HG02763 (cell line): Measurements from ENCODE around the gene OPA1.

Experiments used
- ATAC-seq: cut with Tn5 transposase; IDR thresholded peaks from one replicate; pipeline ENCODE4 v1.9.1; 2021; ENCODE audit warnings: mild to moderate bottlenecking, moderate library complexity; ENCODE audit not compliant: unreplicated experiment

Gene OPA1, protein sequence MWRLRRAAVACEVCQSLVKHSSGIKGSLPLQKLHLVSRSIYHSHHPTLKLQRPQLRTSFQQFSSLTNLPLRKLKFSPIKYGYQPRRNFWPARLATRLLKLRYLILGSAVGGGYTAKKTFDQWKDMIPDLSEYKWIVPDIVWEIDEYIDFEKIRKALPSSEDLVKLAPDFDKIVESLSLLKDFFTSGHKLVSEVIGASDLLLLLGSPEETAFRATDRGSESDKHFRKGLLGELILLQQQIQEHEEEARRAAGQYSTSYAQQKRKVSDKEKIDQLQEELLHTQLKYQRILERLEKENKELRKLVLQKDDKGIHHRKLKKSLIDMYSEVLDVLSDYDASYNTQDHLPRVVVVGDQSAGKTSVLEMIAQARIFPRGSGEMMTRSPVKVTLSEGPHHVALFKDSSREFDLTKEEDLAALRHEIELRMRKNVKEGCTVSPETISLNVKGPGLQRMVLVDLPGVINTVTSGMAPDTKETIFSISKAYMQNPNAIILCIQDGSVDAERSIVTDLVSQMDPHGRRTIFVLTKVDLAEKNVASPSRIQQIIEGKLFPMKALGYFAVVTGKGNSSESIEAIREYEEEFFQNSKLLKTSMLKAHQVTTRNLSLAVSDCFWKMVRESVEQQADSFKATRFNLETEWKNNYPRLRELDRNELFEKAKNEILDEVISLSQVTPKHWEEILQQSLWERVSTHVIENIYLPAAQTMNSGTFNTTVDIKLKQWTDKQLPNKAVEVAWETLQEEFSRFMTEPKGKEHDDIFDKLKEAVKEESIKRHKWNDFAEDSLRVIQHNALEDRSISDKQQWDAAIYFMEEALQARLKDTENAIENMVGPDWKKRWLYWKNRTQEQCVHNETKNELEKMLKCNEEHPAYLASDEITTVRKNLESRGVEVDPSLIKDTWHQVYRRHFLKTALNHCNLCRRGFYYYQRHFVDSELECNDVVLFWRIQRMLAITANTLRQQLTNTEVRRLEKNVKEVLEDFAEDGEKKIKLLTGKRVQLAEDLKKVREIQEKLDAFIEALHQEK

DNA sequence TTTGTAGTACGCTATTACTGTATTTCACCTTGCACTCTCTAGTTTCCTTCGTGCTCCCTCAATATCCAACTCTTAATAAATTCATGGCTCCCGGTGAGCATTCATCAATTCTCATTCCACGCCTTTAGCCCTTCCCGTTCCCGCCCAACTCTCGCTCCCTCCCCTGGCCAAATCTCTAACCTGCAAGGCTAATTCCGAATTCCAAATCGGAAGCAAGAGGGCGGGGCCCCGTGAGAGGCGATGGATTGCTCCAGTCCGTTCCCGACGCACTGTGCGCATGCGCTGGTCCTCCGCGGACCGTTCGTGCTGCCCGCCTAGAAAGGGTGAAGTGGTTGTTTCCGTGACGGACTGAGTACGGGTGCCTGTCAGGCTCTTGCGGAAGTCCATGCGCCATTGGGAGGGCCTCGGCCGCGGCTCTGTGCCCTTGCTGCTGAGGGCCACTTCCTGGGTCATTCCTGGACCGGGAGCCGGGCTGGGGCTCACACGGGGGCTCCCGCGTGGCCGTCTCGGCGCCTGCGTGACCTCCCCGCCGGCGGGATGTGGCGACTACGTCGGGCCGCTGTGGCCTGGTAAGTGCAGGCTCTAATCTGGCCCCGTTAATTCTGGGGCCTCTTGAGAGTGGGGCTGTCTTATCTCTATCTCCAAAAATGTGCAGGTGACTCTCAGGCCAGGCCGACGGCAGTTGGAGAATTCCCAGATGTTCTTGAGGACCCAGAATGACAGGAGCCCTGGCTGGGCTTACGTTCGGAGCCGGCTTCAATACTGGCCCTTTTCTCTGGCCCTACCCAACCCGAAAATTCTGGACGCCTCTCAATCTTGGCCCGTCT is at the start of gene OPA1:
Gene OPA1 (plus strand): TSS at position 368 of the 827 bp plus-strand sequence. CDS start 170 bp downstream, at position 538.
- peak; percentile 99 for ATAC-seq

DNA sequence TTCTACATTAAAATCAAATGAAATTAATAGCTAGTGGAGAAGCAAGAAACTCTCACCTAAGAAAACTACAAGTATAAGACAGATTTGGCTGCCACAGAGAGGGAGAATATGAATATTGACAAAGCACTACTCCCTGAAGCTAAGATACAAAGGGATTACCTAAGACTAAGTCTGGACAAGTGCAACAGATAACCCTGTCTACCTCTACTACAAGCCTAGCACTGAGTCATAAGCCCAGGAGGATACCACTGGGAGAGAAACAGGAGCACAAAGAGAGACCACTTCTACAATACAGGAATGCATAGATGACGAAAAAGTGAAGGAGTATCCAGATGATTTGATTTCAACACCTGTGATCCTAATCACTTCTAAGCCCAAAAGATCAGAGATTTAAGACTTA is 48.7 kb upstream of the OPA1 start:
- no peak for ATAC-seq

DNA sequence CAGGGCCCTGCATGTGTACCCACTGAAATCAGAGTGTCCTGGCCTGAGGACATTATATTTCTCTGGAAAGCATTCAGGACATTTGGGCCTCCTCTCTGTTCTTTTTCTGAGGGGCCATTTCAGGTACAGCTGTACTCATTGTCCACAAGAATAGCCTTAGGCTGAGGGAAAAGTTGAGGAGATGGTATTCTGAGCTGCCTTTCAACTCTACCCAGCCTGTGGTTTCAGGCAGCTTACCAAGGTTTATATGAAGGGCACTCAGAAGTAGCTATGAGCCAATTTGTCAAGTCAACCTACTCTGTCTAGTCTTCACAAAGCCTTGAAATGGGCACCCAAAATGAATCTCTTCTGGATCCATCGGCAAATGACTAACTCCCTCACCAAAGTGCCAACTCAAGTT is 47.7 kb upstream of the OPA1 start:
- ATAC-seq: no peak

DNA sequence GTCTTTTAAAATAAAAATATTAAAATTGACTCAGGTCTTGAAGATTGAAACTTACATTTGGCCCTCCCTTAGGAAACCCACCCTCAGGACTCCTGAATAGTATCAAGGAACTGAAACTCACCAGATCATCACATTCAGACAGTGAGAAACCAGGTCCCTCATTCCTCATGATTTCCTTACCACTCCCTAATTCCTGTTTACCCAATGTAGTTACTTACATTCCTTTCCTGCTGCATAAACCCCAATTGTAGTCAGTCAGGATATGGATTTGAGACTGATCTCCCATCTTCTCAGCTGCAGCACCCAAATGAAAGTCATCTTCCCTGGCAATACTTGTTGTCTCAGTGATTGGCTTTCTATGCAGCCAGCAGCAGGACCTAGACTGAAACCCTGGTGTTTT is 46.9 kb upstream of the OPA1 start:
- no peak for ATAC-seq

DNA sequence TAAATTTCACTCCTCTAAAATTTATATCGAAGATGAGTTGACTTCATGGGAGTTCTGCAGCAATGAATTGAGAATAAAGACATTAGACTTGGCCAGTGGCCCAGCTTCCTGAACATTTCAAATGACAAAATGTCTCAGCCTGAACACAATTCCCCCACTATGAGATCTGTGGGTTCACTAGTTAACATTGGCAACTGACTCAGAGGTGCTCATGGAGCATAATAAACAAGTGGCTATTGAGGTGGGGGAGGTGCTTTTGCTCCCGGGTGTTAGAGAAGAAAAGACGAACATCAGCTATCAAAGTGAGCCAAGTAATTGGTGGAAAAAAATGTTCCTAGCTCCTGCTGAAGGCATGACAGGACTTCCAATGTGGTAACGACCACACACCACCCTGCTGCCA is 44.6 kb upstream of the OPA1 start:
- ATAC-seq: no peak

DNA sequence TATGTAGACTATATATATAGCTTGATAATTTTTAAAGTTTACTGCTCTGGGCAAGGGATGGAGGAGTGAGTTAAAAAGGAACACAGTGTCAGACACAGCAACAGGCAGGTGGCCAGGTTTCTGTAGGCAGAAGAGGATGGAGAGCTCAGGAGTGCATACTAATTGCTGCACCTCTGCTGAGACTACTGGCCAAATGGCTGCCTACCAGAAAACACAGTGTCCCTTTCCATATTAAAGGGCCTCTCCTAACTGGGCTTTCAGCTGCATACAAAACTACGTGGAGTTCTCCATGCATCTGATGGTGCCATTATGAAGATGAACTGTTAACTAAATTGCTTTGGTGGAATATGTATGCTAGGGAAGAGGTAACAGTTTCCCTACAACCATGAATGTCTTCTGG is 40.1 kb upstream of the OPA1 start:
- no peak for ATAC-seq

DNA sequence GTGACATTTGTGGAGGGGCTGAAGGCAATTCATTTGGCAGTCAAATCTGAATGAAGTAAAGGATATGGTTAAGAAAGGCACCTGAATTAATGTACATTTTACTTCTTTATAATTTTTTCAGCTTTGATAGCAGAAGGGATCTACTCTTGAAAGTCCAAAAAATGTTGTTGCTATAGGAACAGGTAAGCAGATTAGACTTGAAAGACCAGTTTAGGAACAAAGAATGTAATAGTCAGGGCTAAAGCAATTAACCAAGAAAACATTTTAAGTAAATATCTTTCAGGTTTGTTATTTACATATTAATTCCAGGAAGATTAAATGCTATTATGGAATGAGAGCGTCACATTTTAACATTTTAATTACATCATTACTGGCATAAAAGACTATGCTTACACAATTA is 39.4 kb upstream of the OPA1 start:
- ATAC-seq: no peak

DNA sequence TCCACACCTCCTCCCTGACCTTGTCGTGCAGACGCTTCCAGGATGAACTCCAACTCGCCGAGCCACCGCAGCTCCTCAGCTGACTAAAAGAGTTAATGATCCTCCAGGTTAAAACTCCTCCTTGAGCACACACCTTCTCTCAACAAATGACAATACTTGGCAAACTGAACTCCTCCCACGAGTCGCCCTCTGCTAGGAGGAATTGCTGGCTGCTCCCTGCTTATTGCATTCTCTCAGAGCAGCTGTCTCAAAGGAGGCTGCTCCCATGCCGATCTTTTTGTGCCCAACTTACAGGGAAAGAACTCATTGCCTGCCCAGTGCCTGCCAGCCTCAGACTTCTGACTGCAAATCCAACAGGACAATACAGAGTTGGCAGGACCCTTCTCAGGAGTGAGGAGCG is 38.2 kb upstream of the OPA1 start, which contains the start of gene ATP13A4:
Gene ATP13A4 (minus strand): TSS at position 85 of the 400 bp plus-strand sequence. CDS start 96 bp downstream, outside the sequence.
- no peak for ATAC-seq

DNA sequence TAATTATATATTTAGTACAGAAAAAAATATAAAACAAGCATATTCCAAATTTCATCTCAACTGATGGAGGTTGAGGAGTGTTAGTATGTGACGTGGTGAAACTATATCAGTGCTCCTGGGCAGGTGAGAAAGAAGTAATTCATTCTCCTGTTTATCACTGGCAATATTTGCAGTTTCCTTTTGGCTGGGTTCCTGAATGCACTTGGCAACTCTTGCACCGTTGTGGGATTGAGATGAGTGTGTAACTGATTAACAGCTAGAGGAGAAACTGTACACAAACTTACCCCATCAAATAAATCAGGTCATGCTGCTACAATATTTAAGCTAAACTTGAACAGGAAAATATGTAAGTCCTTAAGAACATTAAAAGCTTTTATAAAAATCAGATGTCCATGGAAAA is 36.2 kb upstream of the OPA1 start:
- no peak for ATAC-seq

DNA sequence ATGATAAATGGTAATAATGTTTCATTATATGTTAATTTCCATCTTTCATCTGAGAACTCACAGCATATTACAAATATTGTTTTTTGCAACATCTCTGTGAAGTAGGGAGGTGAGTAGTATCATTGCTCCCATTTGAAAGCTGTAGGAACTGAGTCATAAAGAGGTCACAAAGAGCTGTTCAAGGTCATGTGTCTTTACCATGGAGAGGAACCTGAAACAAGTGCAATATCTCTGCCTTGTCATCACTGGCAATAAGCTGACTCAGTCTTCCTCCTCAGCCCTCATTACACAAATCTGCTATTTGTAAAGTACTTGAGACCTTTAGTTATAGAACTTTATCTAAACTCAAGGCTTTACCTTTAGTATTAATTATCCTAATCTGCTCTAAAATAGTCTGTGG is 33.9 kb upstream of the OPA1 start:
- ATAC-seq: no peak

DNA sequence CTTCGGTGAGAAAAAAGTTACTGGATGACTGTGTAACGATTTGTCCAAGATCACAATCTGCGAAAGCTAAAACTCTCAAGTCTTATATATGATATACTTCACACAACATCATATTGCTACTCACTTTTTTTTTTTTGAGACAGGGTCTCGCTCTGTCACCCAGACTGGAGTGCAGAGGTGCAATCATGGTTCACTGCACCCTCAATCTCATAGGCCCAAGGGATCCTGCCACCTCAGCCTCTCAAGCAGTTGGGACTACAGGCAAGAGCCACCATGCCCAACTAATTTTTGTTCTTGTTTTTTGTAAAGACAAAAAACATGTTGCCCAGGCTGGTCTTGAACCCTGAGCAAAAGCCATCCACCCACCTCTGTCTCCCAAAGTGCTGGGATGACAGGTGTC is 32.9 kb upstream of the OPA1 start:
- ATAC-seq: no peak

DNA sequence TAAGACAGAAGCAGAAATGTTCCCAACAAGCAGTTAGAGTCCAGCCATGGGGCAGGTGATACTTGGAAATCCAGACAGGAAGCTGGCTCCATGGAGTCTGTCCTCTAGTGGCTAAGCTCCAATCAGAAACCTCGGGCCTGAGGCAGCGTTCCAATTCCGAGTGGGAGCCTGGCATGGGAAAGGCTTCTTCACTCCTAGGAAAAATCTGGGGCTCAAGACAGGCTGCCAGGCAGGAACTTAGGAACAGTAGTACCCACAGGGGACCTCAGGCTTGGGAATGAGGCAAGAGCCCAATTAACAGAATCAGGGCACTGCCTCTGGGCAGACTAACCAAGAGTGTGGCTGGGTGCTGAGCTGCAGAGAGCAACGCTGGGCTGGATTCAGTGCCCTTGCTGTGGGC is 32.1 kb upstream of the OPA1 start:
- no peak for ATAC-seq

DNA sequence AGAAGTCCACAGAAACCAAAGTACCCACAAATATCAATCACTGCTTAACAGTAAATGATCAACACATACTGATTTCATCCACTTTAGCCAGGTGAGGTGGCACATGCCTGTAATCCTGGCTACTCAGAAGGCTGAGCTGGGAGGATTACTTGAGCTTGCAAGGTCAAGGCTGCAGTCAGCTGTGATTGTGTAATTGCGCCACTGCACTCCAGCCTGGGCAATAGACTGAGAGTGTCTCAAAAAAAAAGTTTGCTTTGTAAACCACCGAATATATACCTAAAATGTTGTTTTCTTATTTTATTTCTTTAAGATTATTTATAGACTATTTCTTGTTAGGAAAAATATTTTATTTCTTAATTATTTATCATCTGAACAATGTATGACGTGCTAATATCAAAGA is 29.6 kb upstream of the OPA1 start:
- no peak for ATAC-seq

DNA sequence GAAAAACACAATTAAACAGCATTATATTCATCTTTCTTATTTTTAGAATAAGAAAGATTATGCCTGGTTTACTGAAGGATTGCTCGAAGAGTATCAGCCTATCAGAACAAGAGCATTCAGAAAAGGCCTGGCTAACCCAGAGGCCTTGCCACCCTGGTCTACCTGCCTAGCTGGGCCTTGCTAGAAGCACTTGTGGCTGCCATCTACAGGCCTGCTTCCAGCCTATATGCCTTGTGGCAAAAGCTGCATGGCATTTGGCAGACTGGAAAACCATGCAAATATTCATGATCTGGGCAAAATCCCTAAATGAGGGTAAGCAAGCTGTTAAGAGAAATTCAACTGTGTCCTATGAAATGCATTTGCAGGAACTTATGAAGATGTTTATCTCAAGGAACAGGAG is 29.0 kb upstream of the OPA1 start:
- no peak for ATAC-seq

DNA sequence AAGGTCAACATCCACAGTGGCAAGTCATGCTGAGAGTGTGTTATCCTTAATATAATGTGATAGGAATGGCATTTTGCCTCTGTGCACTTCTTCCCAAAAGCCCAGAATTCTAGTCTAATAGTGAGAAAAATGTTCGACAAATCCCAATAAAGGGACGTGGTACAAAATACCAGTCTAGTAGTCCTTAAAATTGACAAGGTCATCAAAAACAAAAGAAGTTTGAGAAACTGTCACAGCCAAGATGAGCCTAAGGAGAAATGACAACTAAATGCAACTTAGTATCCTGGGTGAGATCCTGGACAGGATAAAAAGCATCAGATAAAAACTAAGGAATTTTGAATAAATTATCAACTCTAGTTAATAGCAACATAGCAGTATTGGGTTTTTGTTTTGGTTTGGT is 23.9 kb upstream of the OPA1 start:
- ATAC-seq: no peak

DNA sequence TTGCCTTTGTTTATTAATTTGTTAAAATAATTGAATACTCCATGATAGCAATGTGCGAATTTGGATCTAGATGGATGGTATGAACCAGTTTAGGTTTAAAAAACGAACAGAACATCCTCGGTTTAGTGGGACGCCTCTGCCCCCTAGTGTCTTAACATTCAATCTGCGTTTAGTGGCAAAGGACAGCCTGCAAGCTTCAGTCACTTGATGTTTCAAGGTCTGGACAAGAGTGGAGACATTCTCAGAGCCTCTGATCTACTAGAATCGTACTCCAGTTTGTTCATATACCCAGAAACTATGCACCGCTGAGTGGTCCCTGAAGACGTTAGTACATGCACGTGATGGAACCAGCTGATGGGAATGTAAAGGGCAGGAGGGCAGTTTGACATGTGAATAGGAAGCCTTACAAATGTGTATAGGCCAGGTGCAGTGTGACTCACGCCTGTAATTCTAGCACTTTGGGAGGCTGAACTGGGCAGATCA is 20.5 kb upstream of the OPA1 start:
- peak; percentile 63 for ATAC-seq

DNA sequence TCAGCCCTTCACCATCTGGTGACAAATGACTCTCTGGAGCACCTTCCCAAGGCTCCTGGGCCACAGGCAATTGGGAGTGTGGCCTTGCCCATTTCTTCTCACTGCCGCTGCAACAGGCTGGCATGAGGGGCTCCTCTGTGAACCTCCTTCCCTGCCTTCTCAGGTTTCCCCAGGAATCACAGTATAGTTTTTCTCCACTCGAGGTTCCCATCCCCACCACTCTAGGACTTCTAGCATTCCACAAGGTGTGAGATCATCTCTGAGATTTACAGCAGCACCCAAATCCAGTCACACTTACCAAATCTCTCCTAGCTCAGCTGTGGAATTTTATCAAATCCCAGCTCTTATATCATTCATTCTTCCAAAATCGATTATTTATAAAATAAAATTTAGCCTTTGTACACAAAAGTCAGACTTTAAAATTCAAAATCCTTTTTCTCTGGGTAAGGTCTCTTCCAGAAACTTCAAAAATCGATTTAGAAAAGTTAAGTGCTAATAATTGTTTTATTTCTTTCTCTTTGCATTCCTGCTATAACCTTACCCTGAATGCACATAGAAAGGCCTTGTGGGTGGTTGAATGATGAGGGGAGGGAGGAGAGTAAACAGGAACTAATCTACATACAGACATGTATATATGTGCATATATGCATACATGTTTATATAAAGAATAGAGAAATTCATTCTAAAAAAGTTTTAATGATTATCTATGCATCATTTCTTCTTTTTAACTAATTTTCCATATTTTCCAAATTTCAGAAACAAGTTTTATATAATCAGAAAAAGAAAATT is 19.4 kb upstream of the OPA1 start:
- ATAC-seq: no peak

DNA sequence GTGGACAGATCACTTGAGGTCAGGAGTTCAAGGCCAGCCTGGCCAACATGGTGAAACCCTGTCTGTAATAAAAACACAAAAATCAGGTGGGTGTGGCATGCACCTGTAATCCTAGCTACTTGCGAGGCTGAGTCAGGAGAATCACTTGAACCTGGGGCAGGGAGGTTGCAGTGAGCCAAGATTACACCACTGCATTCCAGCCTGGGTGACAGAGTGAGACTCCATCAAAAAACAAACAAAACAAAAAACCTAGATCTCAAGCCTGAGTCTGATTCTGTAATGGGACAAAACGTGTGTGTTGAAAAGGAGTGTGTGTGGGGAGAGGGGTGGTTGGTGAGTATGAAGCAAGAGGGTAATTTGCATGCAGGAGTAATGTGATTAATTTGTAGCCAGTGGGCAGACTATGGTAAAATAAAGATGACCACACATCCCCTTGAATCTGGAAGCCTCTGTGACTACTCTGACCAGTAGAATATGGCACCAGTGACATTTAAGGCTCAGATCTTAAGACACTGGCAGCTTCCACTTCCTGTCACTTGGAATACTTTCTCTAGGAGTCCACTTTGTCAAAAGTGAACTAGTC is 18.4 kb upstream of the OPA1 start:
- ATAC-seq: no peak

DNA sequence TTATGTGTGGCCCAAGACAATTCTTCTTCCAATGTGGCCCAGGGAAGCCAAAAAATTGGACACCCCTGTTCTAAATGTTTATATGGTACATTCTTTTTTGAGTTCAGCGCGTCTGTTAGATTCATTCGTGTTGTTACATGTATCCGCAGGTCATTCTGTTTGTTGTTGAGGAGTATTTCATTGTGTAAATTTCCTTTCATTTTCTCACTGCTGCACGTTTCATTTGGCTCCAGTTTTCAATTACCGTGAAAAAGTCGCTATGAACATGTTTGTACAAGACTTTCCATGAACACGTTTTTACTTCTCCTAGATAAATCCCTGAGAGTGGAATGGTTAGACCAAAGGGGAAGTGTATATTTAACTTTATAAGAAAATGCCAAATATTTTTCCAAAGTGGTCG is 7.5 kb upstream of the OPA1 start:
- no peak for ATAC-seq

DNA sequence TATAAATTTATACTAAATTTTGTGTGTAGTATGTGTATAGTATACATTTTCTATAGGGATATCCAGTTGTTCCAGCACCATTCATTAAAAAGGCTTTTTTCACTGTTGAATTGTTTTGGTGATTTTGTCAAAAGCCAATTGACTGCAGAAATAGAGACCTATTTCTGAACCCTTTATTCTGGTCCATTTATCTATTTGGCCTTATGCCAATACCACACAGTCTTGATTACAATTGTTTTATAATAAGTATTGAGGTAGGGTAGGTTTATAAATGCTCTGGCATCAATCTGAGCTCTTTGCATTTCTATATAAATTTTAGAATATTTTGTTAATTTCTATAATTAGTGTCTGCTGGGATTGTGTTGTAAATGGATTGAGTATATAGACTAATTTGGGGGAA is 6.5 kb upstream of the OPA1 start:
- ATAC-seq: no peak
